ENCODE measurements around the gene HMOX2. TPM values are rescaled to one million over a fixed set of nuclear protein-coding genes. Genes with fewer than 3 reads are reported as not detected.

The HMOX2 gene
- total RNA-seq, 1 experiment from 2014 or later, result 24.2 TPM

GRCh38 chr16:4535627-4536108, 59.5 kb downstream of the HMOX2 start:
- H3K27me3 ChIP-seq, result no peaks in the 10 kb centered on the region
- no peak overlapping the region for H3K4me3 ChIP-seq
- 0 out of 2 replicates have a peak, but pooled peaks cover 4% of the 10 kb centered on the region for H3K9me3 ChIP-seq (replicated peaks)
- no peaks in the 10 kb centered on the region for H3K4me1 ChIP-seq
- no peak for DNase-seq
- H3K27ac ChIP-seq, result no peak overlapping the region
- peaks cover 2% of the 10 kb centered on the region; the same call in 1 of the 2 replicates for H3K36me3 ChIP-seq

GRCh38 chr16:4536391-4537106, 60.4 kb downstream of the HMOX2 start:
- H3K36me3 ChIP-seq, result peaks cover 2% of the 10 kb centered on the region; the same call in 1 of the 2 replicates
- H3K4me1 ChIP-seq, result no peaks in the 10 kb centered on the region
- no peak overlapping the region for H3K27ac ChIP-seq
- 0 out of 2 replicates have a peak, but pooled peaks cover 4% of the 10 kb centered on the region for H3K9me3 ChIP-seq (replicated peaks)
- no peak for DNase-seq
- H3K4me3 ChIP-seq, result no peak overlapping the region
- H3K27me3 ChIP-seq, result no peaks in the 10 kb centered on the region

DNA sequence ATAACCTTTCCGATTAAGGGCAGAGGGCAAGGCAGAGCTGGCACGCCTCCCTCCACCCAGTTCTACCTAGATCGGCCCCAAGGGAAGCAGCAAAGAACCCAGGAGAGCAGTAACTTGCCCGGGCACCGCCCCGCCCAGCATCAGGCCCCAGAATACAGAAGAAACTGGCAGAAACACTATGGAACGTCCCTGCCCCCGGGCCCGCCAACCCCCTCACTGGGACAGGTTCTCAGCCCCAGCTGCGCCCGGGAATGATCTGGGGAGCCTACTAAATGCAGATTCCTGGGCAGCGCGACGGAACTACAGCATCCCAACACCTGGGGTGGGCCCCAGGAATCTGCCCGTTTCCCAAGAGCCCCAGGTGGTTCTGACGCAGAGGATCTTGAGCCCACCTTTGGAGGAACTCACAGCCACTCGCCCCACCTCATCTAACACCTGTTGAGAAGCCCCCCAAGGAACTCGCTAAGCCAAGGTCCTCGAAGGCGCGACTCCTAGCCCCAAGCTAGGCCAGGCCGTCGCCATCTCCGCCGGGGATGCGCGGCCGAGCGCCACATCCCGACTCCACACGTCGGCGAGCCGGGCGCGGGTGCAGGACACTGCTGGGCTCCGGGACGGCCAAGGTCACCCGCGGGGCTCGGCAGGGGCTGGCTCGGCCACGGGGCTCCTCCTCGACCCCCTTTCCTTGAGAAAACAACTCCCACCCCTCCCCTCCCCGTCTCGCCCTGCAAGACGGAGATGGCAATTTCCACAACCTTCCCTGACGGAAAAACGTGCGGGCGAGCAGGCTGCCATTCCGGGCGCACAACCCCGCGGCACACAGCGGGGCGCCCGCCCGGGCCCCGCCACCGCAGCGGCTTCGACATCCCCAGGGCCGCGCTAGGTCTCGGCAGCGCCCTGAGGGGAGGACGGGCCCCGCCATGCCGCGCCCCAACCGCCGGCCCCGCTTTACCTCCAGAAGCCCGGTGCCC, 61.5 kb downstream of the HMOX2 start:
- H3K27ac ChIP-seq, result peak overlapping the region; percentile 70
- H3K4me3 ChIP-seq, result peak overlapping the region; percentile 82
- H3K4me1 ChIP-seq, result no peaks in the 10 kb centered on the region
- H3K36me3 ChIP-seq, result peaks cover under 1% of the 10 kb centered on the region; the same call in 1 of the 2 replicates
- DNase-seq, result no peak
- H3K27me3 ChIP-seq, result no peaks in the 10 kb centered on the region
- 0 out of 2 replicates have a peak, but pooled peaks cover 4% of the 10 kb centered on the region for H3K9me3 ChIP-seq (replicated peaks)

- no peaks in the 10 kb centered on the region for H3K27me3 ChIP-seq
- H3K36me3 ChIP-seq, result no peaks in the 10 kb centered on the region; the same call in 1 of the 2 replicates
- 0 out of 2 replicates have a peak, but pooled peaks cover 4% of the 10 kb centered on the region for H3K9me3 ChIP-seq (replicated peaks)
- peaks cover under 1% of the 10 kb centered on the region; the same call in 1 of the 2 replicates for H3K4me1 ChIP-seq
- DNase-seq, result peak; percentile 97
- peak within 1 kb of the TSS; percentile 70 for H3K27ac ChIP-seq
- H3K4me3 ChIP-seq, result peak within 1 kb of the TSS; percentile 82
Measured at GRCh38 chr16:4538350-4539235, 62.4 kb downstream of the HMOX2 start, which contains the start of gene CDIP1. CDIP1 (minus strand) TSS chr16:4538773; CDS start chr16:4514130, 24,643 bp downstream.

- Histone ChIP-seq H3K4me1 (peaks cover 10% of the 10 kb centered on the region), H3K27me3 (no peaks in the 10 kb centered on the region), H3K9me3 (replicated peaks) (0 out of 2 replicates have a peak, but pooled peaks cover 4% of the 10 kb centered on the region), H3K4me3 (no peak overlapping the region), H3K27ac (no peak overlapping the region), H3K36me3 (no peaks in the 10 kb centered on the region)
- no peak for DNase-seq
Measured at GRCh38 chr16:4539716-4540284, 63.6 kb downstream of the HMOX2 start.

GRCh38 chr16:4544473-4544872, 68.3 kb downstream of the HMOX2 start:
- Histone ChIP-seq H3K4me1 (peaks cover 17% of the 10 kb centered on the region), H3K36me3 (no peaks in the 10 kb centered on the region), H3K27ac (peak overlapping the region; percentile 75)

GRCh38 chr16:4548124-4548523, 71.9 kb downstream of the HMOX2 start:
- no peaks in the 10 kb centered on the region for H3K36me3 ChIP-seq
- no peak overlapping the region for H3K4me3 ChIP-seq
- no peak overlapping the region for H3K27ac ChIP-seq
- peaks cover 17% of the 10 kb centered on the region for H3K4me1 ChIP-seq
- no peaks in the 10 kb centered on the region for H3K27me3 ChIP-seq
- no peaks in the 10 kb centered on the region for H3K9me3 ChIP-seq (replicated peaks)
- DNase-seq, result no peak

More at GRCh38 chr16:4544473-4544872, 68.3 kb downstream of the HMOX2 start:
- no peaks in the 10 kb centered on the region for H3K27me3 ChIP-seq
- DNase-seq, result peak; percentile 88 to 95
- 0 out of 2 replicates have a peak, but pooled peaks cover 4% of the 10 kb centered on the region for H3K9me3 ChIP-seq (replicated peaks)
- no peak overlapping the region for H3K4me3 ChIP-seq

DNA sequence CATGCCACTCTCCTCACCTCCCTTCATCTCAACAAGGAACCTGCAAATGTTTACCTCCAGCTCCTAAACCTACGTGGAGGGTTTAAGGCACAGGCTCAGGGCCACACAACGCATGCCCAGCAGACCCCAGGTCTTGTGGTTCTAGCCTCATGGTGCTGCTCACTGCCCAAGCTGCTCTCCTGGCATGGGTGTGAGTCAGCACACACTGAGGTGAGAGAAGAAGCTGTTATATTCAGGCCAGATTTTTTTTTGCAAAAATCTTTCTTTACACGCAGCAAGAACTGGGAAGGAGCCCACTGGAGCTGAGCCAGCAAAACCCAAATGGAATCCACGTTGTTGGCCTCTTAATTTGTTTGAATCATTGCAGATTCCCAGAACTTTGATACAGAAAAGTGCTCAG, 74.4 kb downstream of the HMOX2 start:
- Histone ChIP-seq H3K4me3 (no peak overlapping the region), H3K36me3 (no peaks in the 10 kb centered on the region), H3K27me3 (peaks cover 5% of the 10 kb centered on the region; the same call in 1 of the 2 replicates), H3K27ac (no peak overlapping the region), H3K4me1 (no peaks in the 10 kb centered on the region; the same call in 1 of the 2 replicates), H3K9me3 (replicated peaks) (no peaks in the 10 kb centered on the region)
- DNase-seq, result no peak

DNA sequence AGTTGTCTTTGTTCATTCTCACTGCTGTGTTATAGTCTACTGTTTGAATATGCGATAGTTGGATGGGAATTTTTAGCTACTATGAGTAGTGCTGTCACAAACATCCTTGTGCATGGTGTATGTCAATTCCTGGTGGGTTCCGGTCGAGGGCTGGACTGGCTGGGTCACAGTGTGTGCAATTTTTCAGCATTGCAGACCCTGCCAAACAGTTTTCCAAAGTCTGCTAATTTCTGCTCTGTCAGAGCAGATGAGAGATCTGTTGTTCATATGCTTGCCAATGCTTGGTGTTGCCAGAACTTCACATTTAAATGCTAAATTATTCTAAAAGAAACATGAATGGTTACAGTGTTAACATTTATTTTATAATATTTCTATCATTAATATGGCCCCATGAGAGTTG, 76.3 kb downstream of the HMOX2 start:
- DNase-seq, result no peak
- H3K27me3 ChIP-seq, result peaks cover 5% of the 10 kb centered on the region; the same call in 1 of the 2 replicates
- no peaks in the 10 kb centered on the region for H3K36me3 ChIP-seq
- H3K4me3 ChIP-seq, result no peak overlapping the region
- H3K9me3 ChIP-seq (replicated peaks), result no peaks in the 10 kb centered on the region
- no peak overlapping the region for H3K27ac ChIP-seq
- H3K4me1 ChIP-seq, result no peaks in the 10 kb centered on the region; the same call in 1 of the 2 replicates

DNA sequence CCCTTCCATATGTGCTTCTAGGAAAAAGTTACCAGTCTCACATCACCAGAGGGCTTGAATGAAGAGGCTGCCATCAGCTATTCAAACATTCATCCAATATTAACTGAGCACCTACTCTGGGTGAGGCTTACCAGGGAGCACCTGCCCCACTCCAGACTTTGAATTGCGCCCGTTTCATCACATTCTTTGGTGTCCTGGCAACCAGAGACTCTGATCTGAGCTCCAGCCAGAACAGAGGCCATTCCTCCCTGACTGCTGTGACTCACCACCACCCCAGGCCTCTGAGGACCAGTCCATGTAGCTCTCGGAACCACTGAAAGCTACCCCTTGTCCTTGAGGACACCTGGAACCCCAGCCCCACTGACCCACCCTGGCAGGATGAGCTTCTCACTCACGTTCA, 79.9 kb downstream of the HMOX2 start, which contains the start of gene C16orf96:
C16orf96 (plus strand) TSS at position 229 of the 400 bp plus-strand sequence; CDS start at position 379, 150 bp downstream.
- peaks cover 5% of the 10 kb centered on the region; the same call in 1 of the 2 replicates for H3K27me3 ChIP-seq
- H3K36me3 ChIP-seq, result no peaks in the 10 kb centered on the region
- no peak for DNase-seq
- H3K27ac ChIP-seq, result no peak within 1 kb of the TSS
- no peaks in the 10 kb centered on the region for H3K9me3 ChIP-seq (replicated peaks)
- H3K4me3 ChIP-seq, result no peak within 1 kb of the TSS
- no peaks in the 10 kb centered on the region for H3K4me1 ChIP-seq

- DNase-seq, result no peak
- Histone ChIP-seq H3K9me3 (replicated peaks) (no peaks in the 10 kb centered on the region), H3K27me3 (peaks cover 5% of the 10 kb centered on the region; the same call in 1 of the 2 replicates), H3K4me1 (no peaks in the 10 kb centered on the region), H3K27ac (no peak overlapping the region), H3K36me3 (no peaks in the 10 kb centered on the region), H3K4me3 (no peak overlapping the region)
Measured at GRCh38 chr16:4556580-4556979, 80.4 kb downstream of the HMOX2 start.

DNA sequence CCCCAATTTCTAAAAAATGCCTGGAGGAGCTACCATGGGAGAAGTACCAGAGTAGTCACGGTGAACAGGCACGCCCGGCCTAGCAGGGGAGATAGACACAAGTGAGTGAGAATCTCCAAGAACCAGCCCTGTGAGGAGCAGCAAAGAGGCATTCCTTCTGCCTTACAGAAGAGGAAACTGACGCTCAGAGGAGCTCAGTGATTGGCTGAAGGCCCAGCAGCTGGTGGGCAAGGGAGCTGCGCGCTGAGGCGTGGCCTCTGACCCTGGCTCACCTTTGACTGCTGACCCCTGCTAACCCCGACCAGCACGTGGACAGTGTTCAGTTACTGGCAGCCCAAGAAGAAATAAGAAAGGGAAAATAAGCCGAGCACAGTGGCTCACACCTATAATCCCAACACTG, 81.8 kb downstream of the HMOX2 start:
- H3K4me3 ChIP-seq, result no peak overlapping the region
- H3K4me1 ChIP-seq, result no peaks in the 10 kb centered on the region
- H3K27me3 ChIP-seq, result peaks cover 5% of the 10 kb centered on the region; the same call in 1 of the 2 replicates
- H3K27ac ChIP-seq, result no peak overlapping the region
- no peaks in the 10 kb centered on the region for H3K36me3 ChIP-seq
- no peaks in the 10 kb centered on the region for H3K9me3 ChIP-seq (replicated peaks)
- no peak for DNase-seq

Data from SJCRH30 (cell line).